Measurements from ENCODE around the gene WDR82. TPM values are rescaled to one million over a fixed set of nuclear protein-coding genes. Genes with fewer than 3 reads are reported as not detected.

Gene WDR82
- total and polyA plus RNA-seq, 9 of the 15 experiments (the other 6 are each of a cell fraction or from before 2014, with no cell fraction given) = 6.4 to 62.9 (median 37.1) TPM

DNA sequence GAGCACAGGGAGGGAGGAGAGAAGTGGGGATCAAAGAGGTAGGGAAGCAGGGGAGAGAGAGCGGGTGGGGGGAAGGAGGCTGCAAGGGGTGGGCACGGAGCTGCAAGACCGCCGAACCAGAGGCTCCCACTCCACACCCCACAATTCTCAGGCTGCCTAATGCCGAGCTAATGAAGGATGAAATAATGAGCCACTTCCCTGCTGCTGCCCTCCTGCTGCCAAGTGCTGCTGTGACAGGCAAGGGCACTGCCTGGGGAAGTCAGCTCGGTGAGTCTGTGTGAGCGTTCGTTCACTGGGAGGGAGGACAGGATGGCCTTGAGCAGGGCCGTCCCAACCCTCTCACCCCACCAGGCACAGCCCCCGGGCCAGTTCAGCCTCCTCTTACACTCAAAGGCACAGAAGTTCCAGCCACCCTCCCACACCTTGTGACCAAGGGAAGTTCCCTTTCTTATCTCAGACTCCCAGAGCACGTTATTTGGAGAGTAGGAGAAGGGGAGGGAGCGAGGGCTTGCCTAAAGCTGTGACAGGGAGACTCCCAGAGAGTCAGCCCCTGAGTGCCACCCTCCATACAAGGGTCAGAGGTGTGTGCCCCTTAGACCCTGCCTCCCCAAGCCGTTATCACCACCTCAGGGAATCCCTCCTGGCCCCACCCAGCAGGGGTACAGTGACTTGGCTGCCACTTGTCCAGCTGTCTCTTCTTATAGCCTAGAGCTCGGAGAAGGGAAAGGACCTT, 21.6 kb upstream of the WDR82 start (continued):
- no peak for TF ChIP-seq HEY1 (CRISPR knock-in tag; IDR thresholded peaks at IDR 0.05; ENCODE audit: borderline replicate concordance)
- TF ChIP-seq NR2C2 (CRISPR knock-in tag; IDR thresholded peaks at IDR 0.05) = no peak
- TF ChIP-seq NR2C2 (tag; IDR thresholded peaks at IDR 0.05) = peak; percentile 19; the same call in 1 of the 2 replicates
- peak; percentile 78 for TF ChIP-seq TEAD4 (IDR thresholded peaks at IDR 0.05; ENCODE audit: low read length)
- no peak for TF ChIP-seq TEAD4 (CRISPR knock-in tag; IDR thresholded peaks at IDR 0.05; ENCODE audit: borderline replicate concordance)
- TF ChIP-seq, protein P1, sequence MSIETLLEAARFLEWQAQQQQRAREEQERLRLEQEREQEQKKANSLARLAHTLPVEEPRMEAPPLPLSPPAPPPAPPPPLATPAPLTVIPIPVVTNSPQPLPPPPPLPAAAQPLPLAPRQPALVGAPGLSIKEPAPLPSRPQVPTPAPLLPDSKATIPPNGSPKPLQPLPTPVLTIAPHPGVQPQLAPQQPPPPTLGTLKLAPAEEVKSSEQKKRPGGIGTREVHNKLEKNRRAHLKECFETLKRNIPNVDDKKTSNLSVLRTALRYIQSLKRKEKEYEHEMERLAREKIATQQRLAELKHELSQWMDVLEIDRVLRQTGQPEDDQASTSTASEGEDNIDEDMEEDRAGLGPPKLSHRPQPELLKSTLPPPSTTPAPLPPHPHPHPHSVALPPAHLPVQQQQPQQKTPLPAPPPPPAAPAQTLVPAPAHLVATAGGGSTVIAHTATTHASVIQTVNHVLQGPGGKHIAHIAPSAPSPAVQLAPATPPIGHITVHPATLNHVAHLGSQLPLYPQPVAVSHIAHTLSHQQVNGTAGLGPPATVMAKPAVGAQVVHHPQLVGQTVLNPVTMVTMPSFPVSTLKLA (conservative IDR thresholded peaks at IDR 0.05) = peak; percentile 68 to 84
- TF ChIP-seq ZNF165 (CRISPR knock-in tag; IDR thresholded peaks at IDR 0.05; ENCODE audit: borderline replicate concordance) = no peak
- 0 out of 2 replicates have a peak, but pooled peaks have one; percentile 22 for TF ChIP-seq ZNF24 (IDR thresholded peaks at IDR 0.05)
- peak; percentile 56 to 89 for TF ChIP-seq MAZ (CRISPR knock-in tag; conservative IDR thresholded peaks at IDR 0.05 in 1 of 2, IDR thresholded peaks at IDR 0.05 in 1 of 2)
- TF ChIP-seq, protein P2, sequence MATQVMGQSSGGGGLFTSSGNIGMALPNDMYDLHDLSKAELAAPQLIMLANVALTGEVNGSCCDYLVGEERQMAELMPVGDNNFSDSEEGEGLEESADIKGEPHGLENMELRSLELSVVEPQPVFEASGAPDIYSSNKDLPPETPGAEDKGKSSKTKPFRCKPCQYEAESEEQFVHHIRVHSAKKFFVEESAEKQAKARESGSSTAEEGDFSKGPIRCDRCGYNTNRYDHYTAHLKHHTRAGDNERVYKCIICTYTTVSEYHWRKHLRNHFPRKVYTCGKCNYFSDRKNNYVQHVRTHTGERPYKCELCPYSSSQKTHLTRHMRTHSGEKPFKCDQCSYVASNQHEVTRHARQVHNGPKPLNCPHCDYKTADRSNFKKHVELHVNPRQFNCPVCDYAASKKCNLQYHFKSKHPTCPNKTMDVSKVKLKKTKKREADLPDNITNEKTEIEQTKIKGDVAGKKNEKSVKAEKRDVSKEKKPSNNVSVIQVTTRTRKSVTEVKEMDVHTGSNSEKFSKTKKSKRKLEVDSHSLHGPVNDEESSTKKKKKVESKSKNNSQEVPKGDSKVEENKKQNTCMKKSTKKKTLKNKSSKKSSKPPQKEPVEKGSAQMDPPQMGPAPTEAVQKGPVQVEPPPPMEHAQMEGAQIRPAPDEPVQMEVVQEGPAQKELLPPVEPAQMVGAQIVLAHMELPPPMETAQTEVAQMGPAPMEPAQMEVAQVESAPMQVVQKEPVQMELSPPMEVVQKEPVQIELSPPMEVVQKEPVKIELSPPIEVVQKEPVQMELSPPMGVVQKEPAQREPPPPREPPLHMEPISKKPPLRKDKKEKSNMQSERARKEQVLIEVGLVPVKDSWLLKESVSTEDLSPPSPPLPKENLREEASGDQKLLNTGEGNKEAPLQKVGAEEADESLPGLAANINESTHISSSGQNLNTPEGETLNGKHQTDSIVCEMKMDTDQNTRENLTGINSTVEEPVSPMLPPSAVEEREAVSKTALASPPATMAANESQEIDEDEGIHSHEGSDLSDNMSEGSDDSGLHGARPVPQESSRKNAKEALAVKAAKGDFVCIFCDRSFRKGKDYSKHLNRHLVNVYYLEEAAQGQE (IDR thresholded peaks at IDR 0.05; ENCODE audit: borderline replicate concordance) = peak; percentile 23; the same call in 1 of the 2 replicates
- TF ChIP-seq, protein P2 (CRISPR knock-in tag; IDR thresholded peaks at IDR 0.05; ENCODE audit: low read depth) = no peak
- no peak for TF ChIP-seq TAF15 (IDR thresholded peaks at IDR 0.05; ENCODE audit: low read depth, low read length)
- TF ChIP-seq ZBTB7A (IDR thresholded peaks at IDR 0.05; ENCODE audit: borderline replicate concordance, control insufficient read depth, low read depth, low read length) = peak; percentile 72; the same call in 1 of the 2 replicates
- TF ChIP-seq SREBF1 (IDR thresholded peaks at IDR 0.05; ENCODE audit: borderline replicate concordance, low read depth, low read length) = 0 out of 2 replicates have a peak, but pooled peaks have one; percentile 39
- peak; percentile 61 for TF ChIP-seq NEUROD1 (IDR thresholded peaks at IDR 0.05; ENCODE audit: borderline replicate concordance, low read depth, low read length, partially characterized antibody)
- no peak for TF ChIP-seq MTA1 (IDR thresholded peaks at IDR 0.05; ENCODE audit: borderline replicate concordance)
- TF ChIP-seq TRIM28 (IDR thresholded peaks at IDR 0.05) = peak; percentile 38; the same call in 1 of the 2 replicates
- 0 out of 2 replicates have a peak, but pooled peaks have one; percentile 39 for TF ChIP-seq RB1 (IDR thresholded peaks at IDR 0.05; ENCODE audit: low read depth)
- TF ChIP-seq TAL1 (IDR thresholded peaks at IDR 0.05) = peak; percentile 73
- 0 out of 4 replicates have a peak, but pooled peaks have one; percentile 4 to 26 for TF ChIP-seq TRIM24 (IDR thresholded peaks at IDR 0.05)
